Medulla oblongata (tissue), 1 donor: ENCODE measurements around the gene BCL2L14.

Experiments used
- DNase-seq: peaks from one replicate; pipeline ENCODE4 v3.0.0-alpha.2; 2015; ENCODE audit errors: extremely low spot score

BCL2L14 gene, protein sequence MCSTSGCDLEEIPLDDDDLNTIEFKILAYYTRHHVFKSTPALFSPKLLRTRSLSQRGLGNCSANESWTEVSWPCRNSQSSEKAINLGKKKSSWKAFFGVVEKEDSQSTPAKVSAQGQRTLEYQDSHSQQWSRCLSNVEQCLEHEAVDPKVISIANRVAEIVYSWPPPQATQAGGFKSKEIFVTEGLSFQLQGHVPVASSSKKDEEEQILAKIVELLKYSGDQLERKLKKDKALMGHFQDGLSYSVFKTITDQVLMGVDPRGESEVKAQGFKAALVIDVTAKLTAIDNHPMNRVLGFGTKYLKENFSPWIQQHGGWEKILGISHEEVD

DNA sequence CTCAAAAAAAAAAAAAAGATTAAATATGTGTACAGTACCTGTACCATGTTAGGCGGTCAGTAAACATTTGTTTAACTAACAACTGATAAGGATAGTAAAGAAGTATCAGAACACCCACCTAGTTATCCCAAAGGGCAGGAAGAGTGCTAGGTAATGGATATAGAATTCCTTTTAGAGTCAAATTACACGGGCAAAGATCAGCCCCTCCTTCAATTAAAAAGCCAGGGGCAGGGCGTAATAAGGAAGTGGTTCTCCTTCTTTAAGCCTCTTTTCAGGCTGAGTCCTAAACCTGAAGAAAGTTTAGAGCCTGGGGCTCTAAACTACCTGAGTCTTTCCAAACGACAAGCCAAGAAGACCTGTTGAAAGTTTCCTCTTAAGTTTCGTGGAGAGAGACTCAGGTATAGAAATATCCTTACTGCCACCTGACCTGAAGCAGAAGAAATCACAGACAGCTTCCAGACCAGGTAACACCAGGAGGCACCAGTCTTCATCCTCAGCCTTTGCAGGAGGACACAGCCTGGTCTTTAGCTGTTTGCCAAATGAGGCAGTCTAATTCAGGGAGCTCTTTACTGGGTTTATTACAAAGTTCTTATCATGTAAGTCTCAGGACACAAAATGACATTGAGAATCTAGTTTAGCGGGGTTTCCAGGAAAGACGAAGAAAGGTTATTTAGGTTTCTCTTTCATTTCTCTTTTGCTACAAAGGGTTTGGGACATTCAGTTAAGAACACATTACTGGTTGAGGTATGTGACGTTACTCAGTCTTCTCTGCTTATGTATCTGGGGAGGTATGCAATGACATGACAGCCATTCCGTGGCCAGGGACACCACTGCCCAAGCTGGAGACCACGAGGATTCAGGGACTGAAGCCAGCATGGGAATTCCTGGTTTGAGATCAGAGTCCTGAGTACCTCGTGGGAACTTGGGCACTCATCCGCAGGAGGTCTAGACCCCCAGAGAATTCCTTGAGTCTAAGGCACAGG lies at the start of gene BCL2L14:
Gene BCL2L14, plus strand, starts transcription at position 266 of the 983 bp plus-strand sequence. CDS start 8,367 bp downstream, outside the sequence.
- no peak for DNase-seq

DNA sequence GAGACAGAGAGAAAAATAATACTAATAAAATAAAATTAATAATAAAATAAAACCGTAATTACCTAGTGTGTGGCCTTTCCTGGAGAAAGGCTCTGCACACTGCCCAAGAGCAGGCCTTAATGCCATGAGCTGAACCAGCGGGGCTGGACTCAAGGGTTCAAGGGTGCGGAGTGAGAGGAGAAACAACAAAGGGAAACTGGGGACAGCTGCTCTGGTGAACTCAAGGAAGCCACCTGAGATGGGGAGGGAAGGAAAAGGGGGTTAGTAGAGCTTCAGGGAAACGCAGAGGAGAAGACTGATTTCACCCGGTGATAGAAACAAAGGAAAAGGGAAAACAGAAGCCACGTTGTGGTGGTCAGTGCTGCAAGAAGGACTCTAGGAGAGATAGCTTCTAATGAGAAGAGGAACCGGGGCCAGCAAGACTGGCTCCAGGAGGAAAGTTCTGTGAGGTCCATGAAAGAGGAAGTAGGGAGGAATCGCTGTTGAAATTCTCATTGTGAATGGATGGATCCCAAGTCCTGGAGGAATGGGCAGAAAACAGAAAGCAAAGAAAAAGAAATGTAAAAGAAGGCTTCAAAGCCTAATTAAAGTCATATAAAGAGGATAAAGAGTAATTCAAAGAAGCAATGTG lies 48.3 kb upstream of the BCL2L14 start:
- DNase-seq: peak; percentile 41

DNA sequence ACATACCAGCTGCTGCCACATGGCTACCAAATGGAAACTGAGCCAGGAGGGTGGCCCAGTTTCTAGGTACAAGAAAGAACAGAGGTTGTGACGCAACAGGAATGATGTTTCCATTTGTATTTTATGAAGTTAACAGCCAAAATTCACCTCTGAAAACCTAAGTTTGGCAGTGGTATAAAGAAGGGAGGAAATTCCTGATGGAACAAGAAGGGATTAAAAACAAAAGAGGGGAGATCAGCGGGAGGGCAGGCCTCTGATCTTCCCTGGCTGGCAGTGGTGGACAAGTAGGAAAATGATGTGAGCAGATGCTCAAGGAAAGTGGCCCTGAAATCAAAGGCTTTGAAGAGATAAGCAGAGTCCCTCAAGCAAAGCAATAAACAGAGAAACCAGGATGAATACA lies 47.3 kb upstream of the BCL2L14 start:
- no peak for DNase-seq

DNA sequence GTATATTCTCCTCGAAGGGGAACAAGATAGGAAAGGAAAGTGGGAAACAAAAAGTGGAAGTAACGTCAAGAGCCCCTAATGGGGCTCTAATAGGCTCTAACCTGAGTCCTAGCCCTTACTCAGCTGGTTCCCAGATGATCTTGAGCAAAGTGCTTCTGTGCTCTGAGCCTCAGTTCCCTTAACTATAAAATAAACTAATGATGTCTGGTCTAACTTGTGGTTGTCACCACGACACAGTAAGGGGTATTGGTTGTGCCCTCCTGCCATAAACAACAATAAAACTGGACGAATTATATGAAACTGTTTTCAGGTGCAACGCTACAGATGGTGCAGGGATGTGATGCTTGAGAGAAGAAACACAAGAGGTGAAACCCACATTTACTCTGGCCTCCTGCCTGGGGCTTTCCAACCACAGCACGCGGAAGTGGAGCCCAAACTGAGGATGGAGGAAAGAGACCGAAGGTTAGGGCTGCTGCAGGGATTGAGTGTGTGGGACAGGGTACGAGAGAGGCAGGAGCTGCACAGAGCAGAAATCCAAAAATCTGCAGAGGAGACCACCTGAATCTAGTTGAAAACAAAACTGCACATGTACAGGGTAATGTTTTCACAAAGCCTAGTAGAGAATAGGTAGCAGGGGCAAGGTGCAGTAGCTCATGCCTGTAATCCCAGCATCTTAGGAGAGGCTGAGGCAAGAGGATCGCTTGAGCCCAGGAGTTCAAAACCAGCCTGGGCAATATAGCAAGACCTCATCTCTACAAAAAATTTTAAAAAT lies 45.6 kb upstream of the BCL2L14 start:
- no peak for DNase-seq

DNA sequence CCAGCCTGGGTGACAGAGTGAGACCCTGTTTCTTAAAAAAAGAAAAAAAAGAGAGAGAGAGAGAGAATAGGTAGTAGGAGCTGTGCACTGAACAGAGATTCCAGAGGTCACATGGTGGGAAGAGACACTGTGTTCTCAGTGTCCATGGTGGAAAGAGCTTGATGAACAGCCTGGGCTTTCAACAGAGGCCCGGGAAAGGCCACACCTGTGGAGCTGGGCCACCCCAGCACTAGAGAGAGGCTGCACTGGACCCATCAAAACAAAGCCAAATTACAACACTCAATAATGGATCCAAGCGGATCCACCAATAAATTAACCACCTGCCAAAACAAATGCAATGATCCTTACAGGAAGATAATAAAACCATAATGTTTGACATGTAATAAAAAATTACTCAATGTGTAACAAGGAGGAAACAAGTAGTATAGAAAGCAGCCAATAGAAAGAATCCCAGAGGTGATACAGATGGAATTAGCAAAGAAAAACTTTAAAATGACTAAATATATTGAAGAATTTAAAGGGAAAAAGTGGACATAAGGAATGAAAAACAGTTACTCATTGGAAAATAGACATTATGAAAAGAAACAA lies 44.8 kb upstream of the BCL2L14 start:
- DNase-seq: no peak

DNA sequence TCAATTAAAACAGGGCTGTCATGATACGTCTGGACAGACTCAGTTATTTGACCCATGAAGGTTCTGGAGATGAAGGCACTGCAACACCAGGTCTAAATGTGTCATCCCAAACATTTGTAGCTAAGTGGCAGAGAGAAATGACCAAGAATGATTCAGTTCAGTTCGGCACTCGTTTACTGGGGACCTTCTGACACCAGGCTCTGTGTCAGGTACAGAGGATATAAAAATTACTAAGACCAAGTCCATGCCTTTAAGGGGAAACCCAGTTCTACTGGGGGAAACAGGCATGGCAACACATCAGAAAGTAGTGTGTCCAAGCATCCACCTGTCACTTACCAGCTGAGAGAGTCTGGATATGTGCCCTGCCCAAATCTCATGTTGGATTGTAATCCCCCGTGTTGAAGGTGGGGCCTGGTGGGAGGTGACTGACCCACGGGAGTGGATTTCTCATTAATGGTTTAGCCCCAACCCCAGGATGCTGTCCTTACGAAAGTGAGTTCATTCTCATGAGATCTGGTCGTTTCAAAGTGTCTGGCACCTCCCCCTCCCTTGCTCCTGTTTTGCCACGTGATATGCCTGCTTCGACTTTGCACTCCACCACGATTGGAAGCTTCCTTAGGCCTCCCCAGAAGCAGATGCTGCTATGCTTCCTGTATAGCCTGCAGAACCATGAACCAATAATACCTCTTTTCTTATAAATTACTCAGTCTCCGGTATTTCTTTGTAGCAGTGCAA lies 41.9 kb upstream of the BCL2L14 start:
- DNase-seq: no peak

DNA sequence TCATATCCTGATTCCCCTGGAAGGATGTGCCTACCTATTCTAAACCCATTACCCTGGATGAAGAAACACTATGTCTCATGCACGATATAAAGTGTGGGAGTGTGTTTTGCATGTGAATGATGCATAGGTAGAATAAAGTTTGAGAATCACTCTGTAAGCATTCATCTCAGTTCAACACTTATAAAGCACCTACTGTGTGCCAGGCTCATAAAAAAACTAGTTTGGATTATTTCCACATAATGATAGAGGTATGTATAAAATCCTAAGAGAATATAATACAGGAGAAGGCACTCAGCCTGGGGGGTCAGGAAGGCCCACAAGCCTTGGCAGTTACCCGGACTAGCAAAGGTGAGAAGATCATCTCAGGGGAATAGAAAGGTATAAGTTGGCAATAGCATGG lies 41.1 kb upstream of the BCL2L14 start:
- DNase-seq: no peak

DNA sequence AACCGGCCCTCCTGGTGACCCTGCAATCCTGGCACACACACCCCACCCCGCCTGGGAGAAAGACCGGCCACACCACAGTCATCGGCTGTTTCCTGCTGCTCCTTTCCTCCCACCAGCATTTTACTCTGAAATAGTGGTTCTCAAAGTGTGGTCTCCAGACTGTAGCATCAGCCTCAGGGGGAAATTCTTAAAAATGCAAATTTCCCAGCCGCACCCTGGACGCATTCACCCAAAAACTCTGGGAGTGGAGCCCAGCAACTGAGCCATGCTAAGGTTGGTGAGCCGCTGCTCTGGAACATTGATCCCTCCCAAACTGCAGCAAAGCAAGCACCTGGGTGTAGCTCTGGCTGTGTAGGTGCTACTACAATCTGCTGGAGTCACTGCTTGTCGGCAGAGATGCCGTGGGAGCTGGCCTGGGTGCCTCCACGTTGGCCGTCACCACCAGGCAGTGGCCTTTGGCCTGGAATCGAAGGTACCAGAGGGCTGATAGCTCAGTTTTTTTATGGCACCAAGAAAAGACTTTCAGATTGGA lies 38.4 kb upstream of the BCL2L14 start:
- DNase-seq: no peak

DNA sequence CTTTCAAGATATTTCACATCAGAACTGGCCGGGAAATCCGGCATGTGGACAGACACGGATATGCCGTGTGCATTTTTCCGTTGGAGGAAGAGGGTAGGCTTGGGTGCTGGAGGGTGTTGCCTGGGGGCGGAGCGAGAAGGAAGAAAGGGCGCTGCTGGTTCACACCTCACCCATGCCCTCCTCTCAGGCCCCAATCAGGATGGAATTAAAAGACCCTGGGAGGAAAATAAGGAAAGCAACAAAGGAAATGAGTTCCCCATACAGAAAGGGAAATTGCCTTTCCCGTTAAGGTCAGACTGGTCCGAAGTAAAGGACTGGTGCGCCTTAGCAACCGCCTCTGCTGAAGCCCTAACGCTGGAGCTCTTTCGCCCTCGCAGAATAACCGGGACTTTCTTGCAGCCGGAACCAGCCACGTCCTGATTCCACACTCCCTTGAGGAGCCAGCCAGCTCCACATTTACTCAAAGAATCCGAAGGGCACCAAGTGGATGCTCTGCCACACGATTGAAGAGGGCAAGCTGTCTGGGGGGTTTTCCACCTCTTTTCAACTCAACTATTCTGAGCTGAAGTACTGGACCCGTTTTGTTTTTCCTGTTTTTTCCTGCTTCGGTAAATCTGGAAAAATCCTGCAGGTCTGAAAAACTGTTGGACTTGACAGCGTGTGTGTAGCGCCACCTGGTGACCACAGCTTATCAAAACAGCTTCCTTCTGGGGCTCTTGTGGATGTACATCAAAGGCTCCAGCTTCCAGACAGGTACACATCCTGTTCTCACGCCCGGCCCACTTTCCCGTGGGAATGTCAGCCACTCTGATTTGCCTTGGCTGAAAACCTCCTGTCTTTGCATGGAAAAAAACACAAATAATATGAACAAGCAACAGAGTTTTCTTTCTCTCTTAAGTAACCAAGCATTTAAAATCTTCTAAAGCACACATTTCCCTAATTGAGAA lies 37.6 kb upstream of the BCL2L14 start:
- peak; percentile 95 for DNase-seq

DNA sequence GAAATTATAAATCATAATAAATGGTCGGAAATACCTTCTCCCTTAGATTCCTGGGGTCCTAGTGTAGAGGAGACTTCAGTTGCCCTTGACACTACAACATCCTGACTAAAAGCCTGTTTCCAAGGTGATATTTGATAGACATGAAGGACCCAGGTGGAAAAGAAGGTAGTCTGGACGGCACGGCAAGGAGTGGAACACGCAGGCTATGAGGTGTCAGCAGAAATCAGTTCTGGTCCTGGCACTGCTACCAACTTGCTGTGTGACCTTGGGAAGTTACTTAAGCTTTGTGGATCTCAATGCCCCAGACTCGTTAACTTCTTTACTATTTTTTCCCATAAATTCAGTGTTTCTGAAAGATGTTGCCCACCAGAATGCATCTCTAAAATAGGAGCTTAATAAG lies 36.9 kb upstream of the BCL2L14 start:
- no peak for DNase-seq

DNA sequence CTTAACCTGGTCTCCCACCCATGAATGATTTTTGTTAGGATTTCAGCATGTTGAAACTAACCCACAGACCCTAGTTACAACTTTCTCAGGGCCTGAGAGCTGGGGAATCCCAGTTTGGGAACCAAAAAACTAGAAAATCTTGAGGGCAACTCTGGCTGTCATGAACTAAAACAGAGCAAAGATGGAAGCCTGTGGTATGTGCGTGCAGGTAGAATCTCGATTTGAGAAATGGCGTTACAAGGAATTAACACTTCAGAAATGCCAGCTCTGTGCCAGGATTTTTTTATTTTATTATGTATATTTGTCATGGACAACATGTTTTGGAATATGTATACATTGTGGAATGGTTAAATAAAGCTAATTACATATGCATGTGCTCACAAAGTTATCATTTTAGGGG lies 36.4 kb upstream of the BCL2L14 start:
- DNase-seq: no peak

DNA sequence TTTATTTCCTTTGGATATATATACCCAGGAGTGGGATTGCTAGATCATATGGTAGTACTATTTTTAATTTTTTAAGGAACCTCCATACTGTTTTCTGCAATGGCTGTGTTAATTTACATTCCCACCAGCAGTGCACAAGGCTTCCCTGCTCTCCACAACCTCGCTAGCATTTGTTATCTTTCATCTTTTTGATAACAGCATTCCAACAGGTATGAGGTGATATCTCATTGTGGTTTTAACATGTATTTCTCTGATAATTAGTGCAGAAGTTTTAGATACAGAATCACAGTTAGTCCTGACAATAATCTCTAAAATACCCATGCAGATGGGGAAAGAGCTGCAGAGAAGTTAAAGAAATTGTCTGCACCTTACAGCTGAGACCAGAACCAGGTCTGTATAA lies 35.5 kb upstream of the BCL2L14 start:
- DNase-seq: no peak

DNA sequence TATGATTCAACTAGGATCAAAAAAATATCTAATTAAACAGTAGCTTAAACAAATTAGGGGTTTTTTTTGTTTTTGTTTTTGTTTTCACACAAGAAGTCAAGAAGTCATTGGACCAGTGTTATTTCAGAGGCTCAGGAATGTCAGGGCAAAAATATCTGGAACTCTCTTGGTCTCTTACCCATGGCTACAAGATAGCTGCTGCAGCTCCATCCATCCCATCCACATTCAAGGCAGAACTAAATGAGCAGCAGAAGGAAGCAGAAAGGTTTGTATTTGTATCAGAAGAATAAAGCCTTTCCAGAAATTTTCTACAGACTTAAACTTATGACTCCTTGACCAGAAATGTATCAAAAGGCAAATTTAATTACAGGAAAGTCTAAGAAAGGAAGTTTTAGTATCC lies 33.8 kb upstream of the BCL2L14 start:
- no peak for DNase-seq

DNA sequence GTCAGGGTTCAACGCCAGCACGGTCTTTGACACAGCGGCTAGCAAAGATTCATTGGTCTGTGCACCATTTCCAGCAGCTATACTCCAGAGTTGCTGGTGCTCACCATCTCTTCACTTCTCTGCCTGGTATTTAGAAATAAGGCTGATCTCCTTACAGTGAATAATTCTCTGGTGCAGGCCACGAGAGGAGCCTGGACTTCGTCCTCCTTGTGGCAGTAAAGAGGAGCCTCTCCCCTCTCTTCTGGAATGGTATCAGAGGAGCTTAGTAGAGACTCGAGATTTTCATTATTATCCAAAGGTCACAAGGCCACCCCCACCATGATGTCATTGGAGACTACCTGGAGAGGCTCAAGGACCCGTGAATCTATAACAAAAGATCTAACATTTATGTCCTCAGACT lies 30.8 kb upstream of the BCL2L14 start:
- no peak for DNase-seq

DNA sequence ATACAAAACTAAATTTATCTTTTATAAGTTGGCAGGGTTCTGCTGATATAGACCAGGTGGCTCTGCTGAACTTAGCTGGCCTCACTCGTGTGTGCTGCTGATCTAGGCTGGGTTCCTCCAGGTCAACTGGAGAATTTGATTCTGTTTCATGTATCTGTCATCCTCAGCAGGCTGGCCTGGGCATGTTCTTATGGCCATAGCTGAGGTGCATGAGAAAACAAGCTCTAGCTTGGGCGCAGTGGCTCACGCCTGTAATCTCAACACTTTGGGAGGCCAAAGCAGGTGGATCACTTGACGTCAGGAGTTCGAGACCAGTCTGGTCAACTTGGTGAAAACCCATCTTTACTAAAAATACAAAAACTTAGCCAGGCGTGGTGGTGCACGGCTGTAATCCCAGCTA lies 24.3 kb upstream of the BCL2L14 start:
- no peak for DNase-seq

DNA sequence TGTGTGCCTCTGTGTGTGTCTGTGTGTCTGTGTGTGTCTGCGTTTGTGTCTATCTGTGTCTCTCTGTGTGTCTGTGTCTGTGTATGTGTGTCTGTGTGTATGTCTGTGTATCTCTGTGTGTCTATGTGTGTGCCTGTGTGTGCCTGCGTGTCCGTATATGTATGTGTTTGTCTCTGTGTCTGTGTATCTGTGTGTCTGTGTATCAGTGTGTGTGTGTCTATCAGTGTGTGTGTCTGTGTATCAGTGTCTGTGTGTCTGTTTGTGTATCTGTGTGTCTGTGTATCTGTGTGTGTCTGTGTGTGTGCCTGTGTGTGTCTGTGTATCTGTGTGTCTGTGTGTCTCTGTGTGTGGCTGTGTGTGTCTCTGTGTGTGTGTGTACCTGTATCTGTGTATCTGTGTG lies 23.1 kb upstream of the BCL2L14 start:
- no peak for DNase-seq

DNA sequence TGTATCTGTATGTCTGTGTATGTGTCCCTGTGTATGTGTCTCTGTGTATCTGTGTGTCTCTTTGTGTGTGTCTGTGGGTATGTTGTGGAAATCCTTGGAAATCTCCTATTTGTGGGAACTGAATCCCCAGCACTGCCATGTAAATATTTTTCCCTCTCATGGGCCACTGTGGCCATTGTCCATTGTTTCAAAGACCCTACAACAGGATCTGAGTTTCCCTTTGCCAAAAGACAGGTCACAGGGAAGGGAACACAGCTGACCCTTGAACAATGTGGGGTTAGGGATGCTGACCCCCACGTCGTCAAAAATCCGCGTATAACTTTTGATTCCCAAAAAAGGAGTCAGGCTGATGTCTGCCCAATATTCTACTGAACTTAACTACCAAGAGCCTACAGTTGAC lies 22.5 kb upstream of the BCL2L14 start:
- no peak for DNase-seq

DNA sequence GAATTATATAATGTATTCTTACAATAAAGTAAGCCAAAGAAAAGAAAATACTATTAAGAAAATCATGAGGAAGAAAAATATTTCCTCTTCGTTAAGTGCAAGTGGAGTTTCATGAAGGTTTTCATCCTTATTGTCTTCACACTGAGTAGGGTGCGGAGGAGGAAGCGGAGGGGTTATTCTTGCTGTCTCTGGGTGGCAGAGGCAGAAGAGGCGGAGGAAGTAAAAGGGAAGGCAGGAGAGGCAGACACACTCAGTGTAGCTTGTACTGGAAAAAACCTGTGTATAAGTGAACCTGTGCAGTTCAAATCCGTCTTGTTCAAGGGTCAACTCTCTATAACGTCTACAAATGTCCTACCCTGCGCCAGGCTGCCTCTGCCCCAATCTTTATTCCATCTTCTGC lies 22.0 kb upstream of the BCL2L14 start:
- no peak for DNase-seq

DNA sequence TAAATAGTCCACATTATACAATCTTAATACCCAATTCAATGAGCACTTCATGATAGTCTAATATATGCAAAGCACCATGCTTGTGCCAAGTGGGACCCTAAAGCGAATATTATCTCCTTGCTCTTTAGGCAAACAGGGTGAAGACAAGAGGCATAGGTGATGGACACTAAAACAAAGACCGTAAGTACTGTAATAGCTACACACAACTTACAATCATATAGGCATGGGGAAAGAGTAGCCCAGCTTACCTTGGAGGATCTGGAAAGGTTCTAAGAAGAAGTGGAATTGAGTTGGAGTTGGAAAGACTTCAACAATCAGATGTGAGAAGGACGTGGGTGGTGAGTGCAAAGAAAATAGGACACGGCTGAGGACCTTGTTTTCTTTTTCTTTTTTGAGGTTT lies 19.1 kb upstream of the BCL2L14 start:
- DNase-seq: no peak
